HepG2 (cell line): Measurements from ENCODE around the gene FAM210A. TPM values are rescaled to one million over a fixed set of nuclear protein-coding genes. Genes with fewer than 3 reads are reported as not detected.

Experiments used
- AKAP8 ChIP-seq: sonication (generic); formaldehyde crosslinking; IDR thresholded peaks from 2 replicates; pipeline ENCODE4 v1.5.1; 2020; ENCODE audit warnings: mild to moderate bottlenecking, missing genetic modification reagents
- DMTF1 ChIP-seq: sonication (generic); formaldehyde crosslinking; IDR thresholded peaks from 2 replicates; pipeline ENCODE4 v1.4.0; 2020; ENCODE audit warnings: mild to moderate bottlenecking, missing genetic modification reagents
- FOXM1 ChIP-seq: sonication (generic); formaldehyde crosslinking; IDR thresholded peaks from 2 replicates; pipeline ENCODE4 v1.5.0; 2020; ENCODE audit warnings: missing genetic modification reagents
- MED1 ChIP-seq: sonication (generic); formaldehyde crosslinking; IDR thresholded peaks from 2 replicates; pipeline ENCODE4 v1.4.0; 2020; ENCODE audit warnings: missing genetic modification reagents
- MXD3 ChIP-seq: IDR thresholded peaks from 2 replicates; pipeline ENCODE4 v1.6.1; 2016; ENCODE audit warnings: mild to moderate bottlenecking, missing biosample characterization, missing genetic modification reagents
- PITX1 ChIP-seq: sonication (generic); formaldehyde crosslinking; IDR thresholded peaks from 2 replicates; pipeline ENCODE4 v1.5.1; 2020; ENCODE audit warnings: mild to moderate bottlenecking, missing genetic modification reagents
- POLR2G ChIP-seq: fragments of 200-400 bp; formaldehyde crosslinking; IDR thresholded peaks from 2 replicates; pipeline ENCODE4 v1.6.1; 2018; ENCODE audit warnings: mild to moderate bottlenecking, low read depth, low read length, moderate library complexity
- PREB ChIP-seq: sonication (generic); formaldehyde crosslinking; IDR thresholded peaks from 2 replicates; pipeline ENCODE4 v1.4.0; 2020; ENCODE audit warnings: missing genetic modification reagents
- TMF1 ChIP-seq: sonication (generic); formaldehyde crosslinking; IDR thresholded peaks from 2 replicates; pipeline ENCODE4 v1.8.1; 2022; ENCODE audit warnings: low read depth, missing genetic modification reagents
- ZBTB33 ChIP-seq: sonication (generic); formaldehyde crosslinking; IDR thresholded peaks from 2 replicates; pipeline ENCODE4 v1.4.0; 2020; ENCODE audit warnings: missing genetic modification reagents
- ZBTB39 ChIP-seq: sonication (generic); formaldehyde crosslinking; IDR thresholded peaks from 2 replicates; pipeline ENCODE4 v1.5.0; 2020; ENCODE audit warnings: missing genetic modification reagents
- ZNF207 ChIP-seq: fragments of 450-650 bp; IDR thresholded peaks from 2 replicates; pipeline ENCODE4 v1.6.1; 2016; ENCODE audit warnings: antibody characterized with exemption, borderline replicate concordance
- ZNF251 ChIP-seq: sonication (generic); formaldehyde crosslinking; IDR thresholded peaks from 2 replicates; pipeline ENCODE4 v1.9.0; 2021; ENCODE audit warnings: mild to moderate bottlenecking, missing genetic modification reagents
- ZNF382 ChIP-seq: sonication (generic); formaldehyde crosslinking; IDR thresholded peaks from 2 replicates; pipeline ENCODE4 v1.5.0; 2020; ENCODE audit warnings: missing genetic modification reagents, mild to moderate bottlenecking, borderline replicate concordance
- ZNF513 ChIP-seq: sonication (generic); formaldehyde crosslinking; conservative IDR thresholded peaks from 2 replicates; pipeline ENCODE4 v1.5.0; 2020; ENCODE audit warnings: missing genetic modification reagents
- ZNF547 ChIP-seq: sonication (generic); formaldehyde crosslinking; IDR thresholded peaks from 2 replicates; pipeline ENCODE4 v1.5.1; 2020; ENCODE audit warnings: mild to moderate bottlenecking, missing genetic modification reagents
- ZNF792 ChIP-seq: IDR thresholded peaks from 2 replicates; pipeline ENCODE4 v1.6.1; 2016
- ZNF83 ChIP-seq: sonication (generic); formaldehyde crosslinking; IDR thresholded peaks from 2 replicates; pipeline ENCODE4 v1.4.0; 2020; ENCODE audit warnings: missing genetic modification reagents, mild to moderate bottlenecking, borderline replicate concordance
- polyA plus RNA-seq, 8 experiments: library from polyadenylated mRNA; depleted of rRNA in 3 of 8; stranded (reverse) in 7 of 8; unstranded in 1 of 8; fragments of >200 nt; fragmentation: Illumina TruSeq in 4 of 8; extraction: Trizol in 4 of 8; gene quantifications; 2 replicates each; pipeline versions ENCODE4 v1.2.1 to v1.2.3, GENCODE V29; 2011 to 2016; ENCODE audit warnings: low read depth in 4 of 8, missing spikeins in 1 of 8, mixed read lengths in 1 of 8; ENCODE audit not compliant: insufficient read depth in 1 of 8
- total RNA-seq, 5 experiments: library from RNA; depleted of rRNA; stranded (reverse); fragments of >200 nt; fragmentation: Illumina TruSeq; extraction: Trizol; gene quantifications; 2 replicates each; pipeline ENCODE4 v1.2.3, GENCODE V29; 2016; ENCODE audit warnings: low read depth in 1 of 5

FAM210A gene
- total and polyA plus RNA-seq, 2 of the 13 experiments (the other 11 are each of a cell fraction or from before 2014, with no cell fraction given) = 33.2 to 37.5 TPM

GRCh38 chr18:13726232-13726971 is at the start of gene FAM210A, which contains the start of gene RNMT (continued):
- TF ChIP-seq ZNF83 (CRISPR knock-in tag) (peak; percentile 60; the same call in 1 of the 2 replicates), TMF1 (peak; percentile 91), FOXM1 (CRISPR knock-in tag) (no peak), ZNF513 (CRISPR knock-in tag) (no peak), ZNF792 (0 out of 2 replicates have a peak, but pooled peaks have one; percentile 48), ZNF207 (no peak), ZNF251 (CRISPR knock-in tag) (no peak), ZBTB33 (CRISPR knock-in tag) (peak; percentile 45; the same call in 1 of the 2 replicates), POLR2G (peak; percentile 80), AKAP8 (CRISPR knock-in tag) (no peak), ZBTB39 (CRISPR knock-in tag) (no peak), ZNF382 (no peak), PREB (CRISPR knock-in tag) (no peak), ZNF547 (CRISPR knock-in tag) (peak; percentile 52), DMTF1 (CRISPR knock-in tag) (0 out of 2 replicates have a peak, but pooled peaks have one; percentile 18), MED1 (CRISPR knock-in tag) (peak; percentile 94), MXD3 (peak; percentile 92), PITX1 (CRISPR knock-in tag) (0 out of 2 replicates have a peak, but pooled peaks have one; percentile 18)
